ENCODE measurements around the gene MTRR.

The MTRR gene

GRCh38 chr5:7916171-7916804 is 47.3 kb downstream of the MTRR start:
- H3K4me3 ChIP-seq (replicated peaks; ENCODE audit: low read depth, low read length), result no peak overlapping the region
- TF ChIP-seq CTCF (IDR thresholded peaks at IDR 0.05; ENCODE audit: low read depth, low read length, missing control alignments), result no peak
- DNase-seq (ENCODE audit: extremely low read depth, low read depth), result no peak

- no peak for TF ChIP-seq CTCF (IDR thresholded peaks at IDR 0.05; ENCODE audit: low read depth, low read length, missing control alignments)
- H3K4me3 ChIP-seq (replicated peaks; ENCODE audit: low read depth, low read length), result no peak overlapping the region
- no peak for DNase-seq (ENCODE audit: extremely low read depth, low read depth)
These were observed 48.5 kb downstream of the MTRR start for GRCh38 chr5:7917130-7918123.

GRCh38 chr5:7925961-7926695 is 57.2 kb downstream of the MTRR start:
- no peak for TF ChIP-seq CTCF (IDR thresholded peaks at IDR 0.05; ENCODE audit: low read depth, low read length, missing control alignments)
- no peak overlapping the region for H3K4me3 ChIP-seq (replicated peaks; ENCODE audit: low read depth, low read length)
- DNase-seq (ENCODE audit: extremely low read depth, low read depth), result peak; percentile 30

GRCh38 chr5:7926720-7927119 is 57.8 kb downstream of the MTRR start:
- DNase-seq (ENCODE audit: extremely low read depth, low read depth), result no peak
- no peak overlapping the region for H3K4me3 ChIP-seq (replicated peaks; ENCODE audit: low read depth, low read length)
- TF ChIP-seq CTCF (IDR thresholded peaks at IDR 0.05; ENCODE audit: low read depth, low read length, missing control alignments), result no peak

GRCh38 chr5:7927466-7928375 is 58.8 kb downstream of the MTRR start:
- peak; percentile 20 for DNase-seq (ENCODE audit: extremely low read depth, low read depth)
- TF ChIP-seq CTCF (IDR thresholded peaks at IDR 0.05; ENCODE audit: low read depth, low read length, missing control alignments), result peak; percentile 78
- no peak overlapping the region for H3K4me3 ChIP-seq (replicated peaks; ENCODE audit: low read depth, low read length)

DNA sequence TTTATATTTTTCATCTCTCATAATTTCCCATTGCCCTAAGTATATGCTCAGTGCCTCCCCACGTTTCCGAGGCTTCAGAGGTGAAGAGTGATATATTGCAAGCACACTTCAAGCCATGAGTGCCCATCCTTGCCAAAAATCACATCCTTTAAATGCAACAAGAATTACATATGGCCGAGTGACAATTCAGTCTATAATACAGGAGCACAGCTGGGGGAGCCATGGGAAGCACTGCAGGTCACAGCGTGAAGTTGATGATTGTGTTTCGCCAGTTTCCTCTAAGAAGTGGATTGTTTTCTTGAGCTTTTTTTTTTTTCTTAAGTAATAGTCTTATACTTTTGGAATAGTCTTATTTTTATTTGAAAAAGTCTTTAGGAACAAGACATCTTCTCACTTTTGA is 61.1 kb downstream of the MTRR start:
- no peak for TF ChIP-seq CTCF (IDR thresholded peaks at IDR 0.05; ENCODE audit: low read depth, low read length, missing control alignments)
- DNase-seq (ENCODE audit: extremely low read depth, low read depth), result no peak
- no peak overlapping the region for H3K4me3 ChIP-seq (replicated peaks; ENCODE audit: low read depth, low read length)
